ENCODE data around the gene ASB3. TPM values are rescaled to one million over a fixed set of nuclear protein-coding genes. Genes with fewer than 3 reads are reported as not detected.

The ASB3 gene
- polyA plus RNA-seq, 6 donors from 2014 or later, result 19.3 to 30.2 (median 21.0) TPM

- no peaks in the 10 kb centered on the region for H3K36me3 Mint-ChIP-seq
- H3K4me3 Mint-ChIP-seq, result no peak overlapping the region
- DNase-seq (no peak), ATAC-seq (ENCODE audit: low read depth in 2 of 2) (no peak)
- peaks cover 0 to 13% (median 0%) of the 10 kb centered on the region in 3 donors for H3K27me3 Mint-ChIP-seq
- peaks cover 0 to 11% (median 5%) of the 10 kb centered on the region in 7 donors for H3K9me3 Mint-ChIP-seq
- H3K27ac Mint-ChIP-seq, result no peak overlapping the region
- H3K4me1 Mint-ChIP-seq, result no peaks in the 10 kb centered on the region
Measured at GRCh38 chr2:53622141-53622540, 164.6 kb downstream of the ASB3 start.

- Mint-ChIP-seq H3K27me3 (peaks cover 0 to 13% (median 4%) of the 10 kb centered on the region in 3 donors), H3K4me3 (no peak overlapping the region), H3K4me1 (no peaks in the 10 kb centered on the region), H3K36me3 (no peaks in the 10 kb centered on the region), H3K27ac (no peak overlapping the region), H3K9me3 (peaks cover 0 to 11% (median 5%) of the 10 kb centered on the region in 7 donors)
- ATAC-seq (ENCODE audit: low read depth in 2 of 2) (no peak), DNase-seq (no peak)
Measured at GRCh38 chr2:53620981-53621380, 165.8 kb downstream of the ASB3 start.

Other genes with a start within 250 kb of the ASB3 start
- gene CHAC2, start 19.1 kb downstream of the ASB3 start, polyA plus RNA-seq (ENCODE audit: low read depth in 6 of 6), result 1 to 10 TPM; 1.7 to 5.7 (median 3.3) TPM
- gene ERLEC1, start 91 bp upstream of the ASB3 start, polyA plus RNA-seq (ENCODE audit: low read depth in 6 of 6), result 10 to 100 TPM; 23.7 to 54.1 (median 26.3) TPM
- gene GPR75, start 73.0 kb upstream of the ASB3 start, polyA plus RNA-seq (ENCODE audit: low read depth in 6 of 6), result not detected
- 10 to 100 TPM in 2 of 6 donors, 1 to 10 TPM in 4; 5.2 to 12.4 (median 7.2) TPM for gene PSME4, start 184.0 kb upstream of the ASB3 start, polyA plus RNA-seq (ENCODE audit: low read depth in 6 of 6)

Measured in naive B cell (primary cell).